GM21360 (cell line): ENCODE data around the gene RELCH.

Experiments
- ATAC-seq: cut with Tn5 transposase; IDR thresholded peaks from one replicate; pipeline ENCODE4 v1.9.1; 2021; ENCODE audit warnings: mild to moderate bottlenecking, moderate library complexity; ENCODE audit not compliant: unreplicated experiment

Gene RELCH

DNA sequence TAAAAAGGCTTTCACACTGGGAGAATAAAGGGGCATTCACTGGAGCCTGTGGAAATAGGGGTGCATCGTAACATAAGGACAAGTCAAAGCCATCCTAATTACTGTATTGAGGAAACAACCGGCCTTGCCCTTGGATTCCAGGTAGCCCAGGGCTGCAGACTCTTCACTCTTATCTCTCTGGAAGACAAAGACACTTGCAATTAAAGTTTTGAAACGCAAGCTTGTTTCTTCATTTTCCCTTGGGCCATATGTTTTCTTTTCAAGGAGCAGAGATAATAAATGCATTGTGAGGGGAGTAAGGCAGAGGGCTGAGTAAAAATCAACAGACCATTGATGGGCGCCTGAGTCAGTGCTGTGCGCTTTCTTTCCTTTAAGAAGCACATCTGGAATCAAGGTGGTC, 149.6 kb downstream of the RELCH start:
- ATAC-seq = no peak

DNA sequence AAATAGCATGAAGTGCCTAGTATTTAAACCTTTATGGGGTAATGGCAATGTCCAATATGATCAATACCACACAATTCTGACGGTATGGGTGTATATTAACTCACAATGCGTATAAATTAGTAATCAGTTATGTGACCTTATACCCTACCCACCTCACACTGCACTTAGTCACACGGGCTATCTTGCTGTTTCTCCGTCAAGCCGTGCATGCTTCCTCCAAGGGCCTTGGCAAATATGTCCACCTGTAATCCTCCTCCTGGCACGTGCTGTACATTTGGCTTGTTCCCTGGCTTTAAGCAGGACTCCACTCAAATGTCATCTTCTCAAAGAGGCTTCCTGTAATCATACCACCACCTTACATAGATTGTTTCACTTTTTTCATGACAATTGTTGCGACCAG, 150.3 kb downstream of the RELCH start:
- no peak for ATAC-seq

DNA sequence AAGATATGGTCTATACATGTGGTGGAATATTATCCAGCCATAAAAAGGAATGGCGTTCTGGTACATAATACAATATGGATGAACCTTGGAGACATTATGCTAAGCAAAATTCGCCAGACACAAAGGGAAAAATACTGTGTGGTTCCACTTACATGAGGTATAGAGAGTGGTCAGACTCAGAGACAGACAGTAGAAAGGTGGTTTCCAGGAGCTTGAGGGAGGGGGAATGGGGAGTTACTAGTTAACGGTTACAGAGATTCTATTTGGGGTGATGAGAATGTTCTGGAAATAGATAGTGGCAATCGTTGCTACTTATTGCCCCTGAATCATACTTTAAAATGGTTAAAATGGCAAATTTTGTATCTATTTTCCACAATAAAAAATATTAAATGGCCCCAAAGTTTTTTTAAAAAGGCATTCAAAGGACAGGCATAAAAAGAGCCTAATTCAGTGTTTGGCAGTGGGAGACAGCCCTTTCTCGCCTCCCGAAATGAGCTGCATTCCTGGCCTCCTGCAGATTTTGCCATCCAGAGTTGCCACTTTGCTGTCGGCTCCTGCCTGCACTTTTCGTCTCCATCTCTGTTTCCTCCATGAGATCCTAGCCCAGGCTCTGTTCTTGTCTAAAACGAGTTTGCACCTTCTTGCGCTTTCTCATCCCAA, 151.5 kb downstream of the RELCH start:
- ATAC-seq = no peak

DNA sequence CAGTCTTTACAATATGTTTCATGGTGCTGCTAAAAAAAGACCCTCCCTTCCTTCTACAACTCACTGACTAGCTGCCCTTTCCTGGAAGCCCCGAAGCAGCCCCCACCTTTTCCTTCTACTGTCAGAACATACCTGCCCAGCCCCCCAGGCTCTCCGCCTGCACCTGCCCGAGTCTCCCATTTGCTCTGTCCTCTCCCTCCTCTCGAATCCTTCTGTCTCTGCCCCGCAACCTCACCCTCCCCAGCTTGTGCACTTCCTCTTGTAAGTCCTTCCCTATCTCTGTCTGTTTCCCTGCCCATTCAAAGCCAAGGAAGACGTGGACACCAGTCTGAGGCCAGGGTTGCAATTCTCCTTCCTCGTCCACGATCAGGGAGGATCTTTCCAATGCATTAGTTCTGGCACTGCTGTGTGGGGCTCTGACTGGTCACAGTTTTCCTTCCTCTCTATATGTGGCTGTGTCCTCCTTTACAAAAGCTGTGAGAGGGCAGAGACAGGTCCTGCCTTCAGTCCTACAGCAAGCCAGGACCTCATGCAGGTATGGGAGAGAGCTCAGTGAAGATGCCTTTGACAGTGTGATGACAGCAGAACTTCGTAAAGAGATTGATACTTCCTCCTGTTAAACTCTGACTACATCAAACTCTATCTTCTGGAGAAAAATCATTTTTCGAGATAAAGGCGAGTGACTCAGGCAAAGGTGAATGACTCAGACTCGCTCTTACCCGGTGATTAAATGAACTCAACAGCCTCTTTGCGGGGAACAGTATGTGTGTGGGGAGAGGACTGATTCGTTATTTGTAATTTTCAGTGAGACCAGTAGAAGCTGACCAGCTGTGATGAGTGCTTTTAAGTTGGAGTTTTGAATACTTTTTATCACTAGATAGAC, 152.3 kb downstream of the RELCH start:
- ATAC-seq = no peak

DNA sequence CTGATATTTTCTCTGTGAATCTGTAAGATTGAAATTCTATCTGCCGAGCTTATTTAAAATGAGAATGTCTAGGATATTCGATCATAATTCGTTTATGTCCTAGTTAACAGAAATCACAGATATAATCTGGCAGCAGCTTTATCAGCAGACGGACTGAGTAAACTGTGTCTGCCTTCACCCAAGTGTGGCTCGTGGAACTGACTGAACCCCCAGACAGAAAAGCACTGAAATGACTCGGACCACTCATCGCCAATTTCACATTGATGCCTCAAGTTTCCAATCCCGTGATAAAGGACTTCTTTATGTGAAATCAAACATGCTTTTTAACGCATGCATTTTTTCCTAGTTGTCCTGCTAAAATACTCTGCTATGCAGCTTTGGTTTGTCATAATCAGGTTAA, 153.9 kb downstream of the RELCH start:
- no peak for ATAC-seq

DNA sequence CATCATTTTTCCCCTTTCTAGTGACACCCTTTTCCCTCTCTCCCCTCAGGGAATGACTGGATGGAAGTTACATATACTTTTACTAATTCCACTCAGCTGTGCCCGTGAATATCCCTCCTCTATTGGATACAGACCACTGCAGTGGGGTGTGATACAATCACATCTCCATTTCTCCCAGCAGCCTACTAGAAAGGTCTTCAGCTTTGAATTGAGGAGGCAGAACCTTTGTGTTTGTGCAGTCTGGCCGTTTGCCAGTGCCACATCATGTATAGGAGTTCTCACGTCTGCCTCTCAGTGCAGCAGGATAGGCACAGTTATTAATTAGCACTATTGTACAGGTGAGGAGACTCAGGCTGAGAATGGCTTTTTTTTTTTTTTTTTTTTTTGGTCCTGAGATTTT, 154.4 kb downstream of the RELCH start:
- ATAC-seq = no peak

DNA sequence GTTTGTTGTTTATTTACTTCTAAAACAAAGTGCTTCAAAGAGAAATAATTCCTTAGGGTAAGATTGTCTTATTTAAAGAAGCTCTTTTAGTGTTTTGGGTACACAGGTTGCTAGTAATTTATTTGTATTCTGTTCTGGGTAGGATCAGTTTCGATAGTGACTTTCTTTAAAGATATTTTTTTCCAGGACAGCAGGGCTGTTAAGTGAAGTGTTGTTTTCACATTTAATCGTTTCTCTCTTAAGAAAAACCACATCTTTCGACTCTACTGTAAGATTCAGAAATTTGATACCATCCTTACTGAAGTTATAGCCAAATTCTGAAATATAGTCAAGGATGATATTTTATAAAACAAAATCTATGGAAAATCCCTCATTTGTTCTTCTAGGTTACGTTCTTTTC, 155.8 kb downstream of the RELCH start:
- ATAC-seq = no peak

DNA sequence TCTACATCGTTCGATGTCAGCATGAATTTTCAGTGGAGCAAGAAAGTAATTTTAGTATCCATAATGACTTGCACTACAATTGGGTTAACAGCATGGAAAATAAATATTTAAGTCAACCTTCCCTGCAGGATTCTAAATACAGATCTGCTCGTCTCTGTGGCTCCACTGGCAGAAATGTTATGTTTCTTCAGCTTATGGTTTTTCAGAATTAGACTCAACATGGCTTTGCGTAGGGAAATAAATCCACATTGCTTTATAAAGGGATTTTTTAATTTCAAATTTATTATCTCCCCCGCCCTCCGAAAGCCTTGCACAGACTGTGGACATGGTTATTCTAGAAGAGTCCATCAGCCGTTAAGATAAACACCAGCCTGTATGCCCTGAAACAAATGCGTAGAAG, 156.3 kb downstream of the RELCH start:
- ATAC-seq = no peak

DNA sequence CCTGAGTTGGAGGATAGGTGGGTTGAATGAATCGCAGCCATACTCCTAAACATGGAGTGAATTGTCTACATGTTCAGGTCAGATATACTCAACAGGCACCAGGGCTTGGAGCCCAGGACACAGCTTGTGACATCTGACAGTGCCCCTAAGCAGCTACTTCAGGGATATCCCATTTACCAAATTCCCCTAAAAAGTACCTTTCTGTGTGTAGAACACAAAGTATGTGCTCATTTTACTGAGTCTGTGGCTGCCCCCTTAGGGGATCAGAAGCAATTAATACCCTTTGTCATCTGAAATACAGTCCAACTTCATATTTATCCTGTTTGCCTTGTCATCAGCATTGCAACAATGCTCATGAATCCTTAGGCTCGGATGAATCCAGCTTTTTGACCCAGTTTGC, 158.9 kb downstream of the RELCH start:
- ATAC-seq = no peak

DNA sequence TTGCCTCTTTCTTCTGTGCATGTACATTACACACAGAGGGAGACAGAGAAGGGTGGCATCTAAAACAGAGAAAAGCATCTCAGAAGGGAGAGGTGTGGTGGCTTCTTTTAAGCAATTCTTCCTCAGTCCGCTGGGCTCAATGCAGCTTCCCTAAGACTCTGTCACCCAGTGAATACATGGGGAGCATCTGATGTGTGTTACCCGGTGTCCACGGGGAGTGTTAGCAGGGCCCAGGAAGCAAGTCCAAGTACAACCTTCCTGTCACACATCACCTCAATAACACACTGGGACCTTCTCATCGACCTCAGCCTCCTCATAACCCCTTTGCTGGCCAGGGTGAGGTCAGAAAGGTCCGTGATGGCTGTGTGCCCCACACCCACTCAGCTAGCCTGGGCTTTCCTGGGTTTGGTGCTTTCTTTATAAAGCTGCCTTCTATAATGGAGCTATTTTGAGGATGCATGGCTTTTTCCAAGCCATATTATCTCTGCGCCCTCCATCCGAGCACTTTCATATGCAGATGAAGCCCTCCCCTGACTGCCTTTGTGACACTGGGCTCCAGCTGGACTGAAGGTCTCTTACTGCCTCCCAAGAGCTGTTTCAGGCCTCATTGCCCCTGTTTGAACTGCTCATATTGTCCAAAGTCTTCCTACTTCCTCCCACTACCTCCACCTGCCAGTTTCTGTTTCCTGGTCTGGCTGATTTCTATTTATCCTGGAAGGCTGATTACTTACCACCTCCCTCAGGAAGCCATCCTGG, 159.5 kb downstream of the RELCH start:
- ATAC-seq = no peak

DNA sequence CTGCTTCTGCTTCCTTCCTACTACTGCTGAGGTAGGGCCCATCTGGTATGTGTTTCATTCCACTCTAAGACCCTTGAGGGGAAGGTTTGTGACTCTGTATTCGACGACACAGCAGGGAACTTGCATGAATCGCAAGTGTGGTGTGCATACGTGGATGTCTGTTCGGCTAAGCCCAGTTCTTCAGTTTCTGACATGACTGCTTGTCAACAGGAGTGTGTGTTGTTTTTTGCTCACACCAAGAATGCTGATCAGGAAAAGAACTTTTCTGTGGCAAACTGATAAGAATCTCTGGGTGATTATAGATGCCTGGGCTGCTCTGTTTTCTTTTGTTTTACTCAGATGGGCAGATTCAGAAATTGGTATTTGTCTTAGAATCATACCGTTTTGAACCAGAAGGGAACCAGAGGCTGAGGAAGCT, 160.0 kb downstream of the RELCH start:
- ATAC-seq = no peak

DNA sequence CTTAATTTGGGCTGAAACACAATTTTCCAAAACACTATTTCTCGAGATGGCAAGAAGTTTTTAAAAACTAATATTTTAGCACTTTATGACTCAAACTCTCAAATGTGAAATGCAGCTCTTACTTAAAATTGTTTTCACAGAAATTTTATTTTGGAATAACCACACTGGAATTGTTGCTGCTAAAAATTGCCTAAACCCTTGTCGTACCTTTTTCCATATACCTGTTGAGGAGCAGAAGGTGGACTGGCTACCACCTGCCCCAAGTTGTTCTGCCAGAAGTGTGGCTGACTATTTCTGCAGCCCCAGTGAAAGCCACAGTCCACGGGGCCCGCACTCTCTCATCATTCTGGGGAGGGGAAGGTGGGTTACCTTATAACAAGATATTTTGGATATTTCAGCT, 161.4 kb downstream of the RELCH start:
- ATAC-seq = no peak

DNA sequence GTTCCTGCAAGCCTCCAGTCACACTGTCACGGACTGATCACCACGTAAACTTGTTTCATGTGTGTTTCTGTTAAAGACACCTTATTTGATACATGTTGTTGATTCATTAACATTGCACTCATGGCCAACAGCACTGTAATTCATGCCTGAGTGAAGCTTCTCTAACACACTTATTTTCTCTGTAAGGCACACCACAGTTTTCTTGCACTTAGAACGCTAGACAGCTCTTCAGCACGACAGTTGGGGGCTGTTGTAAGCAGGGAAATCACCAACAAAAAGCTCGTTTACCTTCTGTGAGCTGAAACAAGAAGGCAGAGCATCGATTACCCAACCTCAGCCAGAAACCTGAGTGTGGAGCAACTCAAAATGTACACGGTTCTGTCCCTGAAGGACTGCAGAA, 166.1 kb downstream of the RELCH start:
- ATAC-seq = no peak

DNA sequence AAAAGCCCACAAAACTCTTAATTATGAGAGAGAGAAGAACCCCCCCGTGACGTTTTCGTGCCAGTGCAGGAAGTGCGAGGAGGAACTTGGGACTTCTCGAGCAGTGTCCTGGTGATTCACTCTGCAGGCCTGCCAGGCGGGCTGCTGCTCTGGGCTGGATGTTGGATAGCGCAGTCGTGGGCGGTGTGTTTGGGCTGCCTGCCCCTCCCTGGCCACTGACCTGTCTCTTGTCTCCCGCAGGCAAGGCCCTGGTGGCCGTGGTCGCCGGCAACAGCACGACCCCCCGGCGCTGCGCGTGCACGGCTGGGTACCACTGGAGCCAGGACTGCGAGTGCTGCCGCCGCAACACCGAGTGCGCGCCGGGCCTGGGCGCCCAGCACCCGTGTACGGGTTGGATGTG, 167.1 kb downstream of the RELCH start:
- ATAC-seq = no peak

DNA sequence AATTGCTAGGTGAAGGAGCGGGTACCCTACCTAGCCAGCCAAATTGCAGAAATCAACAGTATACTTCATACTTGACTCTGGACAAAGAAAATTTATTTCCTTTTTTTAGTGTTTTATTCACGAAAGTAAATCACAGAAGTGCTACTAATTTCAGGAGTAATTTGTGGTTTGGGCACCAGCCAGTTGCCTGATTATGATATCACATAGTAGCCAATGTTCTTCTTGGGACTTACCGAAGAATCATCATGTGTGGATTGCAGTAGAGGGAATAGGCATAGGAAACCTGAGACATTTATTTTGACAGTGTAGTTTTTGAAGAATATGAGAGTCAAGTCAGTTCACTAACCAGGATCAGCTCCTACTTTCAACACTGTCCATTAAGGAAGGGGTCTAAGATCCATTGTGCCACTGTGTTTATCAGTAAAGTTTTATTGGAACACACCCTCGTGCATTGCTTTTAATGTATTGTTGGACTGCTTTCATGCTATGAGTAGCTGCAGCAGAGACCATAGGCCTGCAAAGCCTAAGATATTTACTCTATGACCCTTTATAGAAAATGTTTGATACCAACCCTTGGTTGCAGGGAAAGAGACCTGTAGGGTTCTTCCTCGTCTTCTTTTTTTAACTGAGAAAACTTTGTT, 170.1 kb downstream of the RELCH start:
- ATAC-seq = no peak
